K562 (cell line): Measurements from ENCODE around the gene PIANP. TPM values are rescaled to one million over a fixed set of nuclear protein-coding genes. Genes with fewer than 3 reads are reported as not detected.

ENCODE experiments used
- FOXJ3 ChIP-seq: sonication (generic); formaldehyde crosslinking; IDR thresholded peaks from 2 replicates; pipeline ENCODE4 v1.4.0; 2020; ENCODE audit warnings: mild to moderate bottlenecking, missing genetic modification reagents
- KDM2B ChIP-seq: fragments of 250-450 bp; sonication (Bioruptor Pico); IDR thresholded peaks from 2 replicates; pipeline ENCODE4 v1.8.0; 2021; ENCODE audit warnings: mild to moderate bottlenecking, moderate library complexity
- LEF1 ChIP-seq: fragments of 450-650 bp; IDR thresholded peaks from 2 replicates; pipeline ENCODE4 v1.6.1; 2016; ENCODE audit warnings: mild to moderate bottlenecking
- NELFE ChIP-seq: IDR thresholded peaks from 2 replicates; pipeline ENCODE4 v1.6.1; 2011; ENCODE audit warnings: mild to moderate bottlenecking; ENCODE audit not compliant: insufficient read depth, insufficient read length
- PTRF ChIP-seq: fragments of 450-650 bp; IDR thresholded peaks from 2 replicates; pipeline ENCODE4 v1.6.1; 2016; ENCODE audit warnings: mild to moderate bottlenecking, missing genetic modification characterization, missing compliant biosample characterization
- SP1 ChIP-seq: sonication (generic); formaldehyde crosslinking; IDR thresholded peaks from 2 replicates; pipeline ENCODE4 v1.8.1; 2022; ENCODE audit warnings: mild to moderate bottlenecking, missing genetic modification reagents
- TBP ChIP-seq: optimal IDR thresholded peaks from 2 replicates; pipeline ENCODE3; 2011; ENCODE audit warnings: low read depth, low read length, improper control_type of control experiment
- ZKSCAN3 ChIP-seq: fragments of 250-450 bp; sonication (Bioruptor Pico); IDR thresholded peaks from 2 replicates; pipeline ENCODE4 v1.4.0; 2020
- ZNF124 ChIP-seq: sonication (generic); formaldehyde crosslinking; IDR thresholded peaks from 2 replicates; pipeline ENCODE4 v1.8.1; 2022; ENCODE audit warnings: missing genetic modification reagents
- ZNF431 ChIP-seq: sonication (generic); formaldehyde crosslinking; IDR thresholded peaks from 2 replicates; pipeline ENCODE4 v1.8.0; 2022; ENCODE audit warnings: mild to moderate bottlenecking, missing genetic modification reagents
- polyA plus RNA-seq, 8 experiments: library from polyadenylated mRNA; depleted of rRNA in 4 of 8; stranded (reverse) in 5 of 8; unstranded in 3 of 8; fragments of >200 nt; fragmentation: Nextera tagmentation in 2 of 8; fragmentation: Illumina TruSeq in 1 of 8; extraction: Ambion mirVana in 2 of 8; extraction: Trizol in 1 of 8; gene quantifications; 2 replicates each; pipeline versions ENCODE4 v1.2.1 to v1.2.3, GENCODE V29; 2011 to 2014; ENCODE audit warnings: inconsistent platforms in 1 of 8, missing spikeins in 1 of 8
- total RNA-seq, 7 experiments: library from RNA; depleted of rRNA in 6 of 7; stranded (reverse); fragments of >200 nt in 6 of 7; fragmentation: Illumina TruSeq in 2 of 7; extraction: Trizol in 2 of 7; gene quantifications; 2 replicates each; pipeline versions ENCODE4 v1.2.1 to v1.2.3, GENCODE V29; 2011 to 2021; ENCODE audit warnings: low replicate concordance in 1 of 7
- TF ChIP-seq, protein P1 (sequence below): fragments of 200-600 bp; sonication (generic); IDR thresholded peaks from one replicate; pipeline ENCODE4 v1.6.1; 2012; ENCODE audit warnings: mild to moderate bottlenecking, low read depth, low read length, inconsistent platforms
- TF ChIP-seq, protein P2 (sequence below): sonication (generic); formaldehyde crosslinking; IDR thresholded peaks from 2 replicates; pipeline ENCODE4 v1.8.0; 2023; ENCODE audit warnings: mild to moderate bottlenecking, missing genetic modification reagents
- TF ChIP-seq, protein P3 (sequence below): fragments of 450-650 bp; IDR thresholded peaks from 2 replicates; pipeline ENCODE4 v1.7.1; 2018; ENCODE audit warnings: mild to moderate bottlenecking, low read depth; ENCODE audit not compliant: partially characterized antibody

The PIANP gene
- total and polyA plus RNA-seq, 9 of the 15 experiments (the other 6 are each of a cell fraction or from before 2014, with no cell fraction given) = 0.07 TPM; not detected in 8

DNA sequence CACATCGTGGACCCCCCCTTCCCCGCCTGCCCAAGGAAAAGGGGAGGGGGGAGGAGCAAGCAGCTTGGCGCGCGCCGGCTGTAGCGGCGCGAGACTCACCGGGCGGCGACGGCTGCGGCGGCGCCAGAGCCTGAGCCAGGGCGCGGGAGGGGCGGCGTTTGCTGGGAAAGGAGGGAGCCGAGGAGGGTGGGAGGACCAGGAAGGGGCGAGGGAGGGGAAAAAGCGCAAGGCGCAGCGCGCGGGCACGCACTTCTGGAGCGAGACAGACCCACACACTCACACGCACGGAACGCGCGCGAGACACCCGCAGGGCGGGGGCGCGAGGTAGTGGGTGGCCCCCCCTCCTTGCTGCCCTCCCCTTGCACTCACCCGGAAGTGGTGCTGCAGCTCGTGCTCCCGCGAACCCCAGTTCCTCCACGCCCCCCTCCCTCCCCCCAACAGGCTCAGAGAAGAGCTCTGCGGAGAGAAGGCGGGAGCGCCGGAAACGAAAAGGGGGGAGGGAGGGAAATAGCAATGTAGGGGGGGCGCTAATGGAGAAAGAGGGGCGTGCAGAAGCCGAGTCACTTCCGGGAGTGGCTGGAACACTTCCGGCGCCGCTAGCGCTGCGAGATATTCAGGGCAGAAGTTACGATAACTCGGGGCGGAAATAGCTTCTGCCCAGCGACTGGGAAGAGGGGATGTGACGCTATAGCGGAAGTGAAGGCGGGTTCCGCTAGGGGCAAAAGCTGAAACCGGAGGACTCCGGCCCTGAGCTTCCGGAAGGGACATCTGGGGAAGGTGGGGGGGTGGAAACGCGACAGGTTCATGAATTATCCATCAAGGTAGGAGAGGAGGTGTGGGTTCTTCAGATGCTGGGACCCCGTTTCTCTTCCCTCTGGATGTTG, 11.4 kb downstream of the PIANP start, which contains the start of gene ZNF384 (continued):
- TF ChIP-seq LEF1 (no peak), SP1 (CRISPR knock-in tag) (peak; percentile 85), PTRF (tag) (no peak), FOXJ3 (CRISPR knock-in tag) (no peak), TBP (peak; percentile 58), NELFE (no peak), ZNF431 (no peak), ZKSCAN3 (no peak), ZNF124 (CRISPR knock-in tag) (no peak), KDM2B (CRISPR knock-in tag) (no peak)
- TF ChIP-seq, protein P1, sequence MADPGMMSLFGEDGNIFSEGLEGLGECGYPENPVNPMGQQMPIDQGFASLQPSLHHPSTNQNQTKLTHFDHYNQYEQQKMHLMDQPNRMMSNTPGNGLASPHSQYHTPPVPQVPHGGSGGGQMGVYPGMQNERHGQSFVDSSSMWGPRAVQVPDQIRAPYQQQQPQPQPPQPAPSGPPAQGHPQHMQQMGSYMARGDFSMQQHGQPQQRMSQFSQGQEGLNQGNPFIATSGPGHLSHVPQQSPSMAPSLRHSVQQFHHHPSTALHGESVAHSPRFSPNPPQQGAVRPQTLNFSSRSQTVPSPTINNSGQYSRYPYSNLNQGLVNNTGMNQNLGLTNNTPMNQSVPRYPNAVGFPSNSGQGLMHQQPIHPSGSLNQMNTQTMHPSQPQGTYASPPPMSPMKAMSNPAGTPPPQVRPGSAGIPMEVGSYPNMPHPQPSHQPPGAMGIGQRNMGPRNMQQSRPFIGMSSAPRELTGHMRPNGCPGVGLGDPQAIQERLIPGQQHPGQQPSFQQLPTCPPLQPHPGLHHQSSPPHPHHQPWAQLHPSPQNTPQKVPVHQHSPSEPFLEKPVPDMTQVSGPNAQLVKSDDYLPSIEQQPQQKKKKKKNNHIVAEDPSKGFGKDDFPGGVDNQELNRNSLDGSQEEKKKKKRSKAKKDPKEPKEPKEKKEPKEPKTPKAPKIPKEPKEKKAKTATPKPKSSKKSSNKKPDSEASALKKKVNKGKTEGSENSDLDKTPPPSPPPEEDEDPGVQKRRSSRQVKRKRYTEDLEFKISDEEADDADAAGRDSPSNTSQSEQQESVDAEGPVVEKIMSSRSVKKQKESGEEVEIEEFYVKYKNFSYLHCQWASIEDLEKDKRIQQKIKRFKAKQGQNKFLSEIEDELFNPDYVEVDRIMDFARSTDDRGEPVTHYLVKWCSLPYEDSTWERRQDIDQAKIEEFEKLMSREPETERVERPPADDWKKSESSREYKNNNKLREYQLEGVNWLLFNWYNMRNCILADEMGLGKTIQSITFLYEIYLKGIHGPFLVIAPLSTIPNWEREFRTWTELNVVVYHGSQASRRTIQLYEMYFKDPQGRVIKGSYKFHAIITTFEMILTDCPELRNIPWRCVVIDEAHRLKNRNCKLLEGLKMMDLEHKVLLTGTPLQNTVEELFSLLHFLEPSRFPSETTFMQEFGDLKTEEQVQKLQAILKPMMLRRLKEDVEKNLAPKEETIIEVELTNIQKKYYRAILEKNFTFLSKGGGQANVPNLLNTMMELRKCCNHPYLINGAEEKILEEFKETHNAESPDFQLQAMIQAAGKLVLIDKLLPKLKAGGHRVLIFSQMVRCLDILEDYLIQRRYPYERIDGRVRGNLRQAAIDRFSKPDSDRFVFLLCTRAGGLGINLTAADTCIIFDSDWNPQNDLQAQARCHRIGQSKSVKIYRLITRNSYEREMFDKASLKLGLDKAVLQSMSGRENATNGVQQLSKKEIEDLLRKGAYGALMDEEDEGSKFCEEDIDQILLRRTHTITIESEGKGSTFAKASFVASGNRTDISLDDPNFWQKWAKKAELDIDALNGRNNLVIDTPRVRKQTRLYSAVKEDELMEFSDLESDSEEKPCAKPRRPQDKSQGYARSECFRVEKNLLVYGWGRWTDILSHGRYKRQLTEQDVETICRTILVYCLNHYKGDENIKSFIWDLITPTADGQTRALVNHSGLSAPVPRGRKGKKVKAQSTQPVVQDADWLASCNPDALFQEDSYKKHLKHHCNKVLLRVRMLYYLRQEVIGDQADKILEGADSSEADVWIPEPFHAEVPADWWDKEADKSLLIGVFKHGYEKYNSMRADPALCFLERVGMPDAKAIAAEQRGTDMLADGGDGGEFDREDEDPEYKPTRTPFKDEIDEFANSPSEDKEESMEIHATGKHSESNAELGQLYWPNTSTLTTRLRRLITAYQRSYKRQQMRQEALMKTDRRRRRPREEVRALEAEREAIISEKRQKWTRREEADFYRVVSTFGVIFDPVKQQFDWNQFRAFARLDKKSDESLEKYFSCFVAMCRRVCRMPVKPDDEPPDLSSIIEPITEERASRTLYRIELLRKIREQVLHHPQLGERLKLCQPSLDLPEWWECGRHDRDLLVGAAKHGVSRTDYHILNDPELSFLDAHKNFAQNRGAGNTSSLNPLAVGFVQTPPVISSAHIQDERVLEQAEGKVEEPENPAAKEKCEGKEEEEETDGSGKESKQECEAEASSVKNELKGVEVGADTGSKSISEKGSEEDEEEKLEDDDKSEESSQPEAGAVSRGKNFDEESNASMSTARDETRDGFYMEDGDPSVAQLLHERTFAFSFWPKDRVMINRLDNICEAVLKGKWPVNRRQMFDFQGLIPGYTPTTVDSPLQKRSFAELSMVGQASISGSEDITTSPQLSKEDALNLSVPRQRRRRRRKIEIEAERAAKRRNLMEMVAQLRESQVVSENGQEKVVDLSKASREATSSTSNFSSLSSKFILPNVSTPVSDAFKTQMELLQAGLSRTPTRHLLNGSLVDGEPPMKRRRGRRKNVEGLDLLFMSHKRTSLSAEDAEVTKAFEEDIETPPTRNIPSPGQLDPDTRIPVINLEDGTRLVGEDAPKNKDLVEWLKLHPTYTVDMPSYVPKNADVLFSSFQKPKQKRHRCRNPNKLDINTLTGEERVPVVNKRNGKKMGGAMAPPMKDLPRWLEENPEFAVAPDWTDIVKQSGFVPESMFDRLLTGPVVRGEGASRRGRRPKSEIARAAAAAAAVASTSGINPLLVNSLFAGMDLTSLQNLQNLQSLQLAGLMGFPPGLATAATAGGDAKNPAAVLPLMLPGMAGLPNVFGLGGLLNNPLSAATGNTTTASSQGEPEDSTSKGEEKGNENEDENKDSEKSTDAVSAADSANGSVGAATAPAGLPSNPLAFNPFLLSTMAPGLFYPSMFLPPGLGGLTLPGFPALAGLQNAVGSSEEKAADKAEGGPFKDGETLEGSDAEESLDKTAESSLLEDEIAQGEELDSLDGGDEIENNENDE = no peak
- TF ChIP-seq, protein P2, sequence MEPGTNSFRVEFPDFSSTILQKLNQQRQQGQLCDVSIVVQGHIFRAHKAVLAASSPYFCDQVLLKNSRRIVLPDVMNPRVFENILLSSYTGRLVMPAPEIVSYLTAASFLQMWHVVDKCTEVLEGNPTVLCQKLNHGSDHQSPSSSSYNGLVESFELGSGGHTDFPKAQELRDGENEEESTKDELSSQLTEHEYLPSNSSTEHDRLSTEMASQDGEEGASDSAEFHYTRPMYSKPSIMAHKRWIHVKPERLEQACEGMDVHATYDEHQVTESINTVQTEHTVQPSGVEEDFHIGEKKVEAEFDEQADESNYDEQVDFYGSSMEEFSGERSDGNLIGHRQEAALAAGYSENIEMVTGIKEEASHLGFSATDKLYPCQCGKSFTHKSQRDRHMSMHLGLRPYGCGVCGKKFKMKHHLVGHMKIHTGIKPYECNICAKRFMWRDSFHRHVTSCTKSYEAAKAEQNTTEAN (CRISPR knock-in tag) = no peak
- TF ChIP-seq, protein P3, sequence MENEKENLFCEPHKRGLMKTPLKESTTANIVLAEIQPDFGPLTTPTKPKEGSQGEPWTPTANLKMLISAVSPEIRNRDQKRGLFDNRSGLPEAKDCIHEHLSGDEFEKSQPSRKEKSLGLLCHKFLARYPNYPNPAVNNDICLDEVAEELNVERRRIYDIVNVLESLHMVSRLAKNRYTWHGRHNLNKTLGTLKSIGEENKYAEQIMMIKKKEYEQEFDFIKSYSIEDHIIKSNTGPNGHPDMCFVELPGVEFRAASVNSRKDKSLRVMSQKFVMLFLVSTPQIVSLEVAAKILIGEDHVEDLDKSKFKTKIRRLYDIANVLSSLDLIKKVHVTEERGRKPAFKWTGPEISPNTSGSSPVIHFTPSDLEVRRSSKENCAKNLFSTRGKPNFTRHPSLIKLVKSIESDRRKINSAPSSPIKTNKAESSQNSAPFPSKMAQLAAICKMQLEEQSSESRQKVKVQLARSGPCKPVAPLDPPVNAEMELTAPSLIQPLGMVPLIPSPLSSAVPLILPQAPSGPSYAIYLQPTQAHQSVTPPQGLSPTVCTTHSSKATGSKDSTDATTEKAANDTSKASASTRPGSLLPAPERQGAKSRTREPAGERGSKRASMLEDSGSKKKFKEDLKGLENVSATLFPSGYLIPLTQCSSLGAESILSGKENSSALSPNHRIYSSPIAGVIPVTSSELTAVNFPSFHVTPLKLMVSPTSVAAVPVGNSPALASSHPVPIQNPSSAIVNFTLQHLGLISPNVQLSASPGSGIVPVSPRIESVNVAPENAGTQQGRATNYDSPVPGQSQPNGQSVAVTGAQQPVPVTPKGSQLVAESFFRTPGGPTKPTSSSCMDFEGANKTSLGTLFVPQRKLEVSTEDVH = peak; percentile 99
